ENCODE measurements around the gene TMEM184C.

TMEM184C gene

DNA sequence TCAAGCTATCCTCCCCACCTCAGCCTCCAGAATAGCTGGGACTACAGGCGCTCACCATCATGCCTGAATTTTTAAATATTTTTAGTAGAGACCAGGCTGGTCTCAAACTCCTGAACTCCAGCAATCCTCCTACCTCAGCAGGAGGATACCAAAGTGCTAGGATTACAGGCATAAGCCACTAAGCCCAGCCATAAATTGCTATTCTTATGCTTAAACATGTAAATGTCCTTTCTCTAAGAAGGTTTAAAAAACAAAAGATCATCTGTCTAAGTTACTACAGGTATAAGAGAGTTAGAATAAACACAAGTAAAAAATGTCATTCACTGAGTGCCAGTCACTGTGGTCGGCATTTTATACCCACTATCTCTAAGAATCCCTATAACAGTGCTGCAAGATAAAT is 38.4 kb downstream of the TMEM184C start:
- no peak for DNase-seq (ENCODE audit: low read depth in 2 of 2)

DNA sequence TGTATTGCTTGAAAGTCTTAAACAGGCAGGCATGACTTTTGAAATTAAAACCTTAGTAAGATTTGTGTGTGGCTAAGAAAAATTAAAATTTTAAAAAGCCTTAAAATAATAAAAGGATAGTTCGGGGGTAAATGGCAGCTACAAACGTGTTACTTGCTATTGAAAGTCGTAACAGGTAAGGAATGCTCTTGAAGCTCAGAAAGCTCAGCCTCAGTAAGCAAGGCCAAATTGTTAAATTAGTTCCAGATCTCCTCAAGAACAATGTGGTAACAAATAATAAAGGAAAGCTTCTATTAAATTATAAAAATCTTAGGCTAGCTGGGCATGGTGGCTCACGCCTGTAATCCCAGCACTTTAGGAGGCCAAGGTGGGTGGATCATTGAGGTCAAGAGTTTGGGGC is 41.3 kb downstream of the TMEM184C start:
- DNase-seq (ENCODE audit: low read depth in 2 of 2), result no peak

GRCh38 chr4:147674073-147674472 is 56.9 kb downstream of the TMEM184C start:
- no peak for DNase-seq (ENCODE audit: low read depth in 2 of 2)

DNA sequence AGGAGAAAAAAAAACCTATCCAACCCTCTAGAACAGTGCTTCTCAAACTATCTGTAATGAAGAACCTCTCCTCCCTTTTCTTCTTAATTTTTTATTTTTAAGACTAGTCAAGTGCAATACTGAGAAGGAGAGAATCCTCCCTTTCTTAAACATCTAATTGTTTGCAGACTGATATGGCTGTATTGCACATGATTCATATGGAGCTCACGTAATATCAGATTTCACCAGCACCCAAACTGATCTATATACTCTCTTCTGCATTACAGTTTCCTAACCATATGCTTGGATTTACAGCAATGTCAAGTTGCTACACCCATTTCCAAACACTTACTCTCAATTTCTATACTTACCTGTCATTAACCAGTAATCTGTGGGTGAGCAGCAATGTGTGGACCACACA is 57.3 kb downstream of the TMEM184C start:
- no peak for DNase-seq (ENCODE audit: low read depth in 2 of 2)

- no peak for DNase-seq (ENCODE audit: low read depth in 2 of 2)
Observed at GRCh38 chr4:147678106-147678505, 60.9 kb downstream of the TMEM184C start.

GRCh38 chr4:147678796-147679549 is 61.8 kb downstream of the TMEM184C start:
- DNase-seq (ENCODE audit: low read depth in 2 of 2), result no peak

GRCh38 chr4:147682755-147683154 is 65.6 kb downstream of the TMEM184C start:
- DNase-seq (ENCODE audit: low read depth in 2 of 2), result no peak

DNA sequence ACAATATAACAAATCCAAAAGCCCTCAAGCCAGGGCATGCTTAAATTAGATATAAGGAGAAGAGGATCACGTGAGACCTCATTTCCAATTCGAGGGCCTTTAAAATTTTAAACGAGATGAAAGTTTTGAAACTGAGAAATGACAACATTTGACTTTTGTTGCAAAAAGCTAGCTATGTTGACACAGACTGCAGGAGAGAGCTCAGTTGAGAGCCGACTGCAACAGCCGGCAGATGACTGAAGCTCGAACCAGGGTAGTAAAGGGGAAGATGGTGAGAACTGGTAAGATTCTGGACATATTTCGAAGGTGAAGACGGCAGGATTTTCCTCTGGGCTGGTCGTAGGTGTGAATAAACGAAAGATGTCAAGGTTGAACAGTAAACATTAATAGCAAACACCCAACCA is 66.0 kb downstream of the TMEM184C start:
- no peak for DNase-seq (ENCODE audit: low read depth in 2 of 2)

DNA sequence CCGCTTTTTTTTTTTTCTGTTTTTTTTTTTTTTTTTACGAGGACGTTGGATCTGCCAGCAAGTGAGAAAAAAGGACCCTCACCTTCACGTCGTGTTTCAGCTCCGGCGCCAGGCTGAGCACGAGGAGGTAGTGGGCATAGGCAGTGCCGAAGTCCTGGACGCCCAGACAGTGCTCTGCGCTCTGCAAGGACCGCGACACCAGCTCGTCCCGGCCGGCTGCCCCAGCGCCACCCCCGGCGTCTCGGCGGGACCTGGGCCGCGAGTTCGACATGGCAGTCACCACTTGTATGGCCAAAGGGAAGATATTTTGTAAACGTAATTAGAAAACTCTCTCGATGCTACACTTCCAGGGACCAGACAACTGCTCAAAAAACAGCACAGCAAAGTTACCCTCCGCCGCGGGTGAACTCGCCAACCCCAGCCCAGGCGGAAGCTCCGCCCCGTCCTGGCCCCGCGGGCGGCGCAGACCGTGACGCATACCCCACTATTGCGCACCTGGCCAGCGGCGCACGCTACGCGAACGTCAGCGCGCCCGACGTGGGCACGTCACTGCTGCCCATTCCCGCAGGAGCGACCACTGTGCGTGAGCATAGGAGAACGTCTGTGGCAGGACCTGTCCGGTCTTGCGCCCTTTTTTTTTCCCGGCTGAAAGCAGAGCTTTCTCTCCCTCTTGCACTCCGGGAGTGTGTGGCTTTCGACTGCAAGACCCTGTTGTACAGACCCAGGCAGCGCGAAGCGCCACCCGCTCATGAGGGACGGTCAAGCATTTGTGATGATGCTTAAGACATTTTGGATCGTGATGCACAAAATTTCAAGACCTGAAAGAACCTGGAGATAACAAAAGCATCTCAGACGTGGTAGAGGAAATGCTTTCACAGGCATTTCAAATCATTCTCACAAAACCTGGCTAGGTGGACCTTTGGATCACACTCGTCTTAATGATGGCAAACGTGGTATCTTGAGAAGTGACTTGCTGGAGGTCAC is 66.8 kb downstream of the TMEM184C start, which contains the start of gene PRMT9:
PRMT9 (minus strand) TSS at position 447 of the 984 bp plus-strand sequence; CDS start at position 271, 176 bp downstream.
- peak; percentile 69 to 85 for DNase-seq (ENCODE audit: low read depth in 2 of 2)

- no peak for DNase-seq (ENCODE audit: low read depth in 2 of 2)
Observed at GRCh38 chr4:147689067-147689466, 71.9 kb downstream of the TMEM184C start.

- no peak for DNase-seq (ENCODE audit: low read depth in 2 of 2)
Observed at GRCh38 chr4:147691820-147692219, 74.6 kb downstream of the TMEM184C start.

DNA sequence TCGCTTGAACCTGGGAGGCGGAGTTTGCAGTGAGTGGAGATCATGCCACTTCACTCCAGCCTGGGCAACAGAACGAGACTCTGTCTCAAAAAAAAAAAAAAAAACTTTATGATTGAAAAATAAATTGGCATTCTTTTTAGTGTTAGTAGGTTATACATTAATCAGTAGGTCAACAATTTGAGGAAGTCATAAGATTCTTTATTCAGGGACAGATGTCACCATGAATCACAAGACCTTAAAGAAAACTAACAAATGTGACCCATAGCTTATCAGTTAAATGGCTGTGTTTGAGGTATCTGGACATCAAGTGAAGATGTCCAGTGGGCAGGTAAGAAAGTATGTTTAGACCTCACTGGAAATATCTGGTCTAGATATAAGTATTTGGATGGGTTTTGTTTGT is 76.0 kb downstream of the TMEM184C start:
- no peak for DNase-seq (ENCODE audit: low read depth in 2 of 2)

- no peak for DNase-seq (ENCODE audit: low read depth in 2 of 2)
Observed at GRCh38 chr4:147696866-147697265, 79.7 kb downstream of the TMEM184C start.

GRCh38 chr4:147704846-147705245 is 87.6 kb downstream of the TMEM184C start:
- DNase-seq (ENCODE audit: low read depth in 2 of 2), result no peak

GRCh38 chr4:147707892-147708672 is 90.9 kb downstream of the TMEM184C start:
- peak in 1 of 2 donors; percentile 45 for DNase-seq (ENCODE audit: low read depth in 2 of 2)

DNA sequence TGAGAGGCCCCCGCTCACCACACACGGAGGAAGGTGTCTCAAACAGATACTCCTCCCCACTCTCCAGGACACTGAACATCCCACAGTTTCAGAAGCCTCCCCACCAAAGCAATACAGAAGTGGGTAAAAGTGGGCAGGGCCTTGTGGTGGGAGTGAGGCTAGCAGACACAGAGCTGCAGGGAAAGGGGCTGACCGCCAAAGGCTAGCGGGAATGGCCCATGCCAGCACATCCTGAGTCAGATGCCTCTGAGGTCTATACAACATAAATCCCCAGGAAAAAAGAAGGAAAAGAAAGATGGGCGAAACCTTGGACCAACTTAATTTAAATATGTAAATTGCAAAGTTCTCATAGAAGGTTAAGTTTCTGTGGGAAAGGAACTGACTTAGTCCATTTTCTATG is 92.8 kb downstream of the TMEM184C start:
- no peak for DNase-seq (ENCODE audit: low read depth in 2 of 2)

DNA sequence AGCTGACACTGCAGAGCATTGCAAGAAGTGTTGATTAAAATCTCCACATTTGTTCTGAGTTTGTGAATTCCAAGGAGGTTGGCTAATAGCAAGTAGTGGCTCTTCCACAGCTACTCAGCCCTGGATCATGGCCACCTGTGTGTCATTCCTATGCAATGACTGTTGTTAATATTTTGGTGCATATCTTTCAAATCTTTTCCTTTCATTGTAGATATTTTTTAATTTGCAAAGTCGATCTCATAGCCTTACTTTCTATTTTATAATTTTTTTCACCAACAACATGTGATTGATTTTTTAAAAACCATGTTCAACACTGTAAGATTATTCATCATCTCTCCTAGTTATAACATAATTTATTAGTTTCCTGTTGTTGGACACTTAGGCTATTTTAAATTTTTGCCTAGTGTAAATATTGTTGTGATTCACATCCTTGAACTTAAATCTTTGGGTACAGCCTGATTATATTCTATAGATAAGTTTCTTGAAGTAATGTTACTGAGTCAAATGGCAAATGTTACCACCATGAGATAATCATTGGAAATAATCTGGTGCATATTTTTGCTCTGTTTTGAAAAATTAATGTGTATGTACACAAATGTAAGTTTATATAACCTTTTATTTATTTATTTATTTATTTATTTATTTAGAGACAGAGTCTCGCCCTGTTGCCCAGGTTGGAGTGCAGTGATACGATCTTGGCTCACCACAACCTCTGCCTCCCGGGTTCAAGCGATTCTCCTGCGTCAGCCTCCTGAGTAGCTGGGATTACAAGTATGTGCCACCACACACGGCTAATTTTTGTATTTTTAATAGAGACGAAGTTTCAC is 97.6 kb downstream of the TMEM184C start:
- no peak for DNase-seq (ENCODE audit: low read depth in 2 of 2)

GRCh38 chr4:147717878-147718277 is 100.7 kb downstream of the TMEM184C start:
- DNase-seq (ENCODE audit: low read depth in 2 of 2), result no peak

Measured in stimulated activated CD8-positive, alpha-beta memory T cell treated with anti-CD3 and anti-CD28 coated beads, Interleukin-7, amount 100 ng/mL, for 4 hours (primary cell).